Hematopoietic multipotent progenitor cell treated with erythropoietin and hydrocortisone succinate and interleukin-3 and kit ligand, for 8 days (in vitro differentiated cells): ENCODE measurements around the gene C14orf93.

Source experiments
- DNase-seq: peaks from one replicate; pipeline ENCODE4 v3.0.0-alpha.2; 2015

Gene C14orf93

DNA sequence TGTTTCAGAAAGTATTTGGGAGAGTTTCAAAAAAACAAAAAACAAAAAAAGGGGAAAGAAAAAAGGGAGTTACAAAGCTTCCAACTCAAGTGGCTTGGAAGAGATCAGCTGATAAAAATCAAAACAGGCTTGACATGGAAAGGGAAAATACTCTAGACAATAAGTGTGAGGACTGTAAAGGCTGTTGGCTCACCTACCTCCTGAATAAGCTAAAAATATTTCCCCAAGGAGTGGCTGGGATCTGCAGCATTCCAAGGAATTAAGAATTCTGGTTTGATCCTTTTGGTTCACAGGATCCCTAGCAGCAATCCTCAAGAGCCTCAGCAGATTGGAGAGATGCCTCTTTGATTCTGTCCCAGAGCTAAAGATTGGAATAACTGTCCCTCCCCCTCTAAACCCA lies 16.4 kb downstream of the C14orf93 start:
- no peak for DNase-seq

DNA sequence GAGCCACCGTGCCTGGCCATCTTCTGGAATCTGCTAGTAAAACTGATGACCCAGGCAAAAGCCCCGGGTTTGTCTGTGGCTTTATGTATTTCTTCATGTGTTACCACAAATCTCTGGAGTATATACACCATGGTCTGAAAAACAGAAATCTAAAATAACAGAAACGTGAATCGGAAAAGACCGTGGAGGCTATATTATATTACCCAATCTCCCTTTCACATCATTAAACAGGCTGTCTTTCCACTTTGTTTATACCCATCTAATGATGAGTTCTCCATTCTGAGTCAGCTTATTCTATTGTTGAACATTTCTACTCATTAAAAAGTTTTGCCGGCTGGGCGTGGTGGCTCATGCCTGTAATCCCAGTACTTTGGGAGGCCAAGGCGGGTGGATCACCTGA lies 18.1 kb downstream of the C14orf93 start:
- no peak for DNase-seq

DNA sequence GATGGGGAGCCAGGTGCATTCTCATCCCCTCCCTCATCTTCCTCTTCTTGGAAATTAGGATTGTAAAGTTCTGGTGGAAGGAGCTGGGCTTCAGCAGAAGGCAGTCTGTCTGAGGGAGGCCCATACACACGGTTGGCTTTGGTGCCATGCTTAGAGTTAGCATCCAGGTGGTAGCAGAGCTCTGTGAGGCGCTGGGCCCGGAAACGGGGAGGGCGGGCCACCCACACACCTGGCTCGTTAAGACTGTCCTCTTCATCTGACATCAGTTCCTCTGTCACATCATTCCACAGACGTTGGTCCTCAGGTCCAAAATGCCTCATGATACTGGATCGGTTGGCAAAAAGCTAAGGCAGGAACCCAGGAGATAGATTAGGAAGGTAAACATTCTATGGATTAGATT lies 22.7 kb downstream of the C14orf93 start:
- DNase-seq, result no peak

- peak; percentile 87 for DNase-seq
Observed at GRCh38 chr14:22986508-22987054, 23.4 kb downstream of the C14orf93 start.

GRCh38 chr14:22985894-22986507 lies 23.9 kb downstream of the C14orf93 start:
- no peak for DNase-seq

DNA sequence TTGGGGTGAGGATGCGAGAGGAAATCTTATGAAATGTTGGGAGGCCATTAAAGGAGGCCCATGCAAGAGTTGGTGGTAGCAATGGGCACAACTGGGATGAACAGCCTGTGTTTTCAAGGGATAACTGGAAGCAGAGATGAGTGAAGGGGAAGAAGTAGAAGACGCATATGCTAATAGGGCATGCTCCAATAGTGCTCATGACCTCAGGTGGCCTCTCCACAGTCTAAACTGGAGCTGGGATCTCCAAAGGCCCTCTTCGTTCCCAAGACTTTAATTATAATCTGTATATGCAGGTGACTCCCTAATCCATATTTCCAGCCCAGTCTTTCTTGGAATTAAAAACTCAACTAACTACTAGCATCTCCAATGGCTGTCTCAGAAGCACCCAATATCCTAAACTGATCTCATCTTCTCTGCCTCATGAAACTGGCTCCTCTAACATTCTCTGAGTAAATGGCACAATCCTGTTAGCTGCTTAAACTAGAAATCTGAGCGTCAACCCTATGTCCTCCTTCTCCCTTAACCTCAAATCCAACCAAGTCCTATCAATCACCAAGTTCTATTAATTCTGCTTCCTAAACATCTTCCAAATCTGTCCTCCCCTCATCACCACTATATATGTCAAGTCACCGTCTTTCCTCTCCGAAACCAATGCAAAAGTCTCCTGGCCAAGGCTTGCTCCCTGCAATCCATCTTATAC lies 24.8 kb downstream of the C14orf93 start:
- DNase-seq, result no peak

- DNase-seq, result peak; percentile 86
Observed at GRCh38 chr14:22982477-22983245, 27.3 kb downstream of the C14orf93 start, which contains the start of gene AJUBA. TSS of gene AJUBA (minus strand) at chr14:22982551. CDS start at chr14:22982266, 285 bp downstream.

DNA sequence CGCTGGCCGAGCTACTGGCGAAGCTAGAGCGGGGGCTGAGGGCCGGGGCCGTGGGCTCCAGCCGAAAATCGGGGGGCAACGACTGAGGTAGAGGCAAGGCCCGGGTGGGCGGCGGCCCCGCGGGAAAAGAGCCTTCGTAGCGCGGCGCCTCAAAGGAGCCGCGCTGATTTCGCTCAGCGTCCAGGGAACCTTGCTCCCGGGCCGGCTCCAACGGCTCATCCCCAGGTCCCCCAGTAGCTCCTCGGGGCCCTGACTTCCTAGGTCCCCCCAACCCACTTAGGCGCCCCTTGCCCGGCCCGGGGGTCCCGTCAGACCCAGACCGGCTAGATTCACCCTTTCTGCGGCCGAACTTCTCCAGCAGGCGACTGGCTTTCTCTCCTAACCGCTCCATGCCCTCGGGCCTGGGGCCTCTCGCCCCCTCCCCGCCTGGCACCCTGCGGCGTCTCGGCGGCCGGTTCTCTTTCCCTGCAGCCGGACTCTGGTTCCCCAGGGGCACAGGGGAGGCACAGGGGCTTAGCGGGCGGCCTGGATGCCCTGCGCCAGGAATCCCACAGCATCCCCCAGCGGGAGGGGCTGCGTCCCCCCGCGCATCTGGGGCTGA lies 28.0 kb downstream of the C14orf93 start:
- no peak for DNase-seq

DNA sequence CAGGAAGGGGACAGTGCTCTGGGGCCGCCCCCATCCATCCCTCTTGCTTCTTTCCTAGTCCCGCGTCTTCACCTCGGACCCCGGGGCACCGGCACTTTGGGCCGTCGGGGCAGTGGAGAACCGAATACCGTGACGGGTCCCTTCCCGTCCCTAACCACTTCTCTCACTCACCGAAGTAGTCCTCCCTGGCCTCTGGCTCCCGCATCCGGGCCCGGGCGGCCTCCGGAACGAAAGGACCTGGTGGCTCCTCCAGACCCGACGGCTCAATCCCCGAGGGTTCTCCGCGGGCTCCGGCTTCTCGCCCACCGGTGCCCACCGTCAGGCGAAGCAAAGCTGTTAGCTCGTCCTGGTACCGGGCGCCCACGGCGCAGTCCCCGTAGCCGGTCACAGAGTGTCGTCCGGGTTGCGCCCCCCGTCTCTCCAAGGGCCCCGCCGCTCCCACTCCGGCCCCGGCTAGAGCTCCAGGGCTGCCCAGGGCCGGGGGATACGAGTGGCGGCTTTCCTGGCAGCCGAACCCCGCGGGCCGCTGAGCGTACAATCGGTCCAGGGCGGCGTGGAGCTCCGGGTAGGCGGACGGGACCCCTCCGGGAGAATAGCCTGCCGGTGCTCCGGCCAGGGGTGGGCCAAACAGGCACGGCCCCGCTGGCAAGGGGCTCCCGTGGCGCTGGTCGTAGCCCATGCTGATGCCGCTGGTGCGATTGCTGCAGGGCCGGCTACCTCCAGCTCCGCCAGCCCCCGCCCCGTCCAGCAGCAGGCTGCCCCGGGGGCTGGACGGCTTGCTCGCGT lies 28.7 kb downstream of the C14orf93 start:
- DNase-seq, result no peak

GRCh38 chr14:22980672-22981089 lies 29.3 kb downstream of the C14orf93 start:
- no peak for DNase-seq

DNA sequence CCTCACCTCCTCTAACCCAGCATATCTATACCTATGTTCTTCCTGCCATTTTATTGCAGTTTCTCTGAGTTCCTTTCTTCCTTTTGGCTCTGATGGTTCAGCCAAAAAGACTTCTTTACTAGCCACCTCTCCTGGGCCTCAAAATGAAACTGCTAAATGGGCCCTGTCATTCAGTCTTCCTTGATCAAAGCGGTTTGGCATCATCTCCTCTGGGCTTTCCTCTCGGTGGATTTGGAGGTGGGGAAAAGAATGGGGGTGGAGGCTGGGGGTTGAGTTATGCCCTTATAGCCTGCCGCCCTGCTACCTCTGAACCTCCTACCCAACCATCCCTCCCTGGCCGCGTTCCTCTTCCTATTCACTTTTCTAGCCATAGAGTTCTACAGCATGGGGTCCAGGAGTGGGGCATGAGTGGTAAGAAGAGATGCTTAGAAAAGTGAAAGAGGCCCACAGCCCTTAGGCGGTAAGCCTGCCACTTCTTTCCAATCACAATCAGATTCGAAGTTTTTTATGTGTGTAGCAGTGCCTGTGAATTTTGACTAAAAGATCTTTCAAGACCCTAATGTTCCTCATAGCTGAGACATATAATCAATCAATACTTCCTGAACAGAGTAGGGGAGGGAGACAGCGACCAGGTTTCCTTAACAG lies 30.1 kb downstream of the C14orf93 start:
- DNase-seq, result no peak

GRCh38 chr14:22978981-22979671 lies 30.8 kb downstream of the C14orf93 start:
- DNase-seq, result no peak

GRCh38 chr14:22978487-22978837 lies 31.5 kb downstream of the C14orf93 start:
- no peak for DNase-seq

DNA sequence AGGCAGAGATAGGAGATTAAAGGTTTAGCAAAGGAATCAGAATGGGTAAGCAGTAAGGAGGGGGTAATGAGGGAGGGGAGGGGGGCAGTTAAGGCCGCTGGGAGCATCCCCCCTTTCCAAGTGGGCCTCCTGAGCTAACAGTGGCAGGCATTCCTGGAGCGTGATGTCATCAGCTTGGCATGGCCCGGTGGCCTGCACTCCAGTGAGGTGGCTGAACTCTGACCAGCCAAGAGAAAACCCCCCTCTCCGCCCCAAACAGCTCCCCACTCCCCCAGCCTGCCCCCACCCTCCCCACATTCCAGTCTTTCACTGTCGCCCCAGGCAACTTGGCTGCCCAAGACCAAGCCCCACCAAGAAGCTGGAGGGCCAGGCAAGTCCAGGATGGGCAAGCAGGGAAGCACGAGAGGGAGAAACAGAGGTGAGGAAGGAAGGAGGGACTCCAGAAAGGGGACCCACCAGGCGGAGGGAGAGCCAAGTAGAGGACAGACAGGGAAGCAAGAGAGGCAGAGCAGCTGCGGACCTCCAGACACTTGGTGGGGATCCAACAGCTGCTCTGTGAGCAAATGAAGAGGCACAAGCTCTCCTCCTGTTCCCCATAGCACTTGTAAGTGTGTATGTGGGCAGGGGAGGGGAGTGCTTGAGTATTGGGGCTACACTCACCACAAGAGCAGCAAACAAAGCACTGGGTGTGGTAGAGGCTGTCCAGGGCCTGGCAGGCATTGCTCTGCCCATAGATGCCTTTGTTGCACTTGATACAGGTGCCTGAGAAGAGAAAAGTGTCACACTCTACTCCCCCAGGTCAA lies 32.1 kb downstream of the C14orf93 start:
- no peak for DNase-seq

GRCh38 chr14:22977434-22977683 lies 32.6 kb downstream of the C14orf93 start:
- DNase-seq, result no peak

GRCh38 chr14:22976620-22977433 lies 33.1 kb downstream of the C14orf93 start:
- DNase-seq, result no peak

GRCh38 chr14:22974530-22975313 lies 35.2 kb downstream of the C14orf93 start:
- no peak for DNase-seq

GRCh38 chr14:22973217-22974032 lies 36.5 kb downstream of the C14orf93 start:
- DNase-seq, result peak; percentile 62
